GM21529 (cell line): ENCODE measurements around the gene TBC1D3L.
"Not testable (repeated sequence)": the region's sequence is repeated elsewhere in the genome, so short reads cannot be mapped to it uniquely, and the experiment has no call there.

Source experiments
- ATAC-seq: cut with Tn5 transposase; IDR thresholded peaks from one replicate; pipeline ENCODE4 v1.9.1; 2021; ENCODE audit not compliant: unreplicated experiment

Gene TBC1D3L

DNA sequence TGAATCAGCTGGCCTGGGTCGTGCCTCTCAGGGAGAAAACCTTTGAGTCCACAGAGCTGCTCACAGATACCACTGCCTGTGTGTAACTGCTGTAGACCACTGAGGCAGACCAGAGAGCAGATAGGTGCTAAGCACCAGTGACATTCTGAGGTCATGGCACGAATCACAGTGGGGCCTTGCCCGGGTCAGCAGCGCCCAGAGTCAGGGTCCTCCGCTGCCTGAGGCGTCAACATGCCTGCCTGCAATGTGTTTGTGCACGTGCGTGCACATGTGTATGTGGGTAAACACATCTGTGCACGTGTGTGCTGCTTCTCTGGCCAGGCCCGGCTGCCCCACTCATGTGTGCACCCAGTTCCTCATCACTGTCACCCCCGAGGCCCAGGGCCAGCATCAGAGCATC, at the start of gene TBC1D3L:
TSS of gene TBC1D3L (minus strand) at position 101 of the 400 bp plus-strand sequence. CDS start 1,540 bp downstream, outside the sequence.
- ATAC-seq = not testable (repeated sequence)

DNA sequence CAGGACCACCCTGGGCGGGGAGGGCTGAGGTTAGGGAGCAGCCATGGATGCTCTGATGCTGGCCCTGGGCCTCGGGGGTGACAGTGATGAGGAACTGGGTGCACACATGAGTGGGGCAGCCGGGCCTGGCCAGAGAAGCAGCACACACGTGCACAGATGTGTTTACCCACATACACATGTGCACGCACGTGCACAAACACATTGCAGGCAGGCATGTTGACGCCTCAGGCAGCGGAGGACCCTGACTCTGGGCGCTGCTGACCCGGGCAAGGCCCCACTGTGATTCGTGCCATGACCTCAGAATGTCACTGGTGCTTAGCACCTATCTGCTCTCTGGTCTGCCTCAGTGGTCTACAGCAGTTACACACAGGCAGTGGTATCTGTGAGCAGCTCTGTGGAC, 14.8 kb upstream of the TBC1D3L start, which contains the start of gene TBC1D3D:
TSS of gene TBC1D3D (plus strand) at position 301 of the 400 bp plus-strand sequence. CDS start 1,585 bp downstream, outside the sequence.
- ATAC-seq = not testable (repeated sequence)
